K562 (cell line): ENCODE data around the gene KRT36. TPM values are rescaled to one million over a fixed set of nuclear protein-coding genes. Genes with fewer than 3 reads are reported as not detected.

ENCODE experiments used
- ATAC-seq: fragments of 200-7000 bp; cut with Tn5 transposase; 3 replicates; pipeline ENCODE4 v1.9.1; 2020; ENCODE audit warnings: moderate library complexity
- BruUV-seq: library from RNA; stranded (reverse); fragments of 400-500 nt; replicated peaks from 2 replicates; lab custom pipeline; 2021; lab: Mats Ljungman, UMichigan
- CTCF ChIA-PET: fragments of 300-600 bp; formaldehyde crosslinking; extraction: SDS; loops from one replicate; lab custom pipeline; 2021; ENCODE audit warnings: low intra/inter-chr PET ratio; lab: Yijun Ruan, JAX
- POLR2A ChIA-PET: fragments of 300-600, 350-650 bp; sonication (Branson Sonifier 250); formaldehyde crosslinking; extraction: SDS; loops from one replicate; lab custom pipeline; 2021; ENCODE audit warnings: antibody characterized with exemption, inconsistent platforms; lab: Yijun Ruan, JAX
- DNase-seq, 4 experiments: peaks; one replicate each; pipeline versions ENCODE4 v3.0.0 to v3.0.0-alpha.2; 2011 to 2018; ENCODE audit warnings: low spot score in 3 of 4, mixed read lengths in 3 of 4; ENCODE audit errors: extremely low read depth in 1 of 4
- FAIRE-seq: peaks from 2 replicates; lab custom pipeline; 2011; peaks lifted over from hg19 to GRCh38; lab: Jason Lieb, UNC
- H2AFZ ChIP-seq: 2 replicates; pipeline ENCODE4 v1.6.0; 2011; ENCODE audit warnings: low read depth, low read length, control low read depth, inconsistent platforms
- H3K27ac ChIP-seq: fragments of 200-600 bp; 3 replicates; pipeline ENCODE4 v1.8.0; 2011; ENCODE audit warnings: low read depth, mild to moderate bottlenecking, control low read depth, inconsistent platforms, low read length, moderate library complexity, mixed read lengths; ENCODE audit errors: extremely low read depth
- H3K27me3 ChIP-seq, 2 experiments: fragments of 300-600 bp in 1 of 2; 2 replicates in 1 of 2; 3 replicates in 1 of 2; pipeline versions ENCODE4 v1.6.0 to v1.8.0; 2011; ENCODE audit warnings: inconsistent platforms in 2 of 2, low read length in 2 of 2, mild to moderate bottlenecking in 1 of 2, mixed read lengths in 1 of 2, moderate library complexity in 1 of 2; ENCODE audit not compliant: control insufficient read depth in 2 of 2, insufficient read depth in 2 of 2
- H3K36me3 ChIP-seq: fragments of 300-600 bp; 3 replicates; pipeline ENCODE4 v1.8.0; 2011; ENCODE audit warnings: mild to moderate bottlenecking, low read length, inconsistent platforms; ENCODE audit not compliant: control insufficient read depth, insufficient read depth
- H3K4me1 ChIP-seq, 2 experiments: fragments of 200-600 bp in 1 of 2; replicated peaks in 1 of 2; 2 replicates in 1 of 2; 3 replicates in 1 of 2; pipeline versions ENCODE4 v1.5.1 to v1.8.0; 2011; ENCODE audit warnings: inconsistent platforms in 2 of 2, low read length in 2 of 2, mild to moderate bottlenecking in 1 of 2, mixed read lengths in 1 of 2, moderate library complexity in 1 of 2; ENCODE audit not compliant: control insufficient read depth in 2 of 2, insufficient read depth in 2 of 2
- H3K4me2 ChIP-seq: 2 replicates; pipeline ENCODE4 v1.6.1; 2011; ENCODE audit warnings: low read length, control low read depth, inconsistent platforms, mixed read lengths; ENCODE audit not compliant: insufficient read depth
- H3K4me3 ChIP-seq: fragments of 200-600 bp; sonication (generic), shearing (Covaris generic); 2 replicates; pipeline ENCODE4 v1.5.1; 2016; ENCODE audit warnings: control low read depth, inconsistent platforms
- H3K79me2 ChIP-seq: fragments of 200-600 bp; 3 replicates; pipeline ENCODE4 v1.8.0; 2011; ENCODE audit warnings: low read length, inconsistent platforms; ENCODE audit not compliant: control insufficient read depth, insufficient read depth
- H3K9ac ChIP-seq, 2 experiments: 2 replicates each; pipeline versions ENCODE4 v1.6.0 to v1.6.1; 2011; ENCODE audit warnings: low read depth in 2 of 2, low read length in 2 of 2, control low read depth in 1 of 2, inconsistent platforms in 1 of 2, mild to moderate bottlenecking in 1 of 2, mixed read lengths in 1 of 2; ENCODE audit not compliant: insufficient read depth in 1 of 2
- H3K9me1 ChIP-seq: one replicate; pipeline ENCODE4 v1.6.0; 2011; ENCODE audit warnings: inconsistent platforms, mild to moderate bottlenecking, low read length, moderate library complexity; ENCODE audit not compliant: control insufficient read depth, insufficient read depth
- H3K9me3 ChIP-seq: replicated peaks from 2 replicates; pipeline ENCODE4 v1.5.1; 2011; ENCODE audit warnings: low read depth, low read length, inconsistent platforms; ENCODE audit not compliant: control insufficient read depth, insufficient read depth
- H4K20me1 ChIP-seq: replicated peaks from 2 replicates; pipeline ENCODE4 v1.6.1; 2011; ENCODE audit warnings: low read length, inconsistent platforms, mixed read lengths; ENCODE audit not compliant: control insufficient read depth, insufficient read depth
- ASH1L ChIP-seq: fragments of 450-650 bp; IDR thresholded peaks from 2 replicates; pipeline ENCODE4 v1.6.1; 2018; ENCODE audit warnings: borderline replicate concordance, mild to moderate bottlenecking, low read depth; ENCODE audit not compliant: partially characterized antibody
- POLR3G ChIP-seq: IDR thresholded peaks from 2 replicates; pipeline ENCODE4 v1.6.1; 2011; ENCODE audit not compliant: insufficient read length, insufficient replicate concordance; ENCODE audit errors: extremely low read depth
- POU5F1 ChIP-seq: fragments of 150-350 bp; IDR thresholded peaks from 2 replicates; pipeline ENCODE4 v1.6.1; 2014; ENCODE audit warnings: borderline replicate concordance, low read length, low read depth, mild to moderate bottlenecking; ENCODE audit not compliant: partially characterized antibody
- RBFOX2 ChIP-seq: fragments of 200-400 bp; formaldehyde crosslinking; IDR thresholded peaks from 2 replicates; pipeline ENCODE4 v1.6.1; 2017; ENCODE audit warnings: low read depth, mild to moderate bottlenecking, low read length, moderate library complexity
- RFX7 ChIP-seq: fragments of 250-450 bp; sonication (Bioruptor Pico); IDR thresholded peaks from 2 replicates; pipeline ENCODE4 v1.5.1; 2021; ENCODE audit warnings: mild to moderate bottlenecking
- STAT6 ChIP-seq: sonication (generic); formaldehyde crosslinking; IDR thresholded peaks from 2 replicates; pipeline ENCODE4 v1.8.1; 2023; ENCODE audit warnings: mild to moderate bottlenecking, missing genetic modification reagents
- whole genome bisulfite sequencing: fragments of 100-300 bp; shearing (Covaris generic); methylation state at CpG from one replicate; pipeline ENCODE4 v1.1.6; 2016; ENCODE audit warnings: low coverage, mixed read lengths; ENCODE audit not compliant: insufficient coverage; ENCODE audit errors: missing lambda C conversion rate; 5-methylcytosine and 5-hydroxymethylcytosine counted together
- in situ Hi-C: fragments of 300-500 bp; cut with MboI; formaldehyde crosslinking; loops from 4 replicates; pipeline ENCODE4 v1.15.0; 2018; ENCODE audit warnings: inconsistent platforms, mixed read lengths
- intact Hi-C: fragments of 100-400 bp; cut with micrococcal nuclease; formaldehyde crosslinking; loops from 2 replicates; pipeline ENCODE4 v1.14.2; 2022
- polyA plus RNA-seq, 8 experiments: library from polyadenylated mRNA; depleted of rRNA in 4 of 8; stranded (reverse) in 5 of 8; unstranded in 3 of 8; fragments of >200 nt; fragmentation: Nextera tagmentation in 2 of 8; fragmentation: Illumina TruSeq in 1 of 8; extraction: Ambion mirVana in 2 of 8; extraction: Trizol in 1 of 8; gene quantifications; 2 replicates each; pipeline versions ENCODE4 v1.2.1 to v1.2.3, GENCODE V29; 2011 to 2014; ENCODE audit warnings: inconsistent platforms in 1 of 8, missing spikeins in 1 of 8
- total RNA-seq, 7 experiments: library from RNA; depleted of rRNA in 6 of 7; stranded (reverse); fragments of >200 nt in 6 of 7; fragmentation: Illumina TruSeq in 2 of 7; extraction: Trizol in 2 of 7; gene quantifications; 2 replicates each; pipeline versions ENCODE4 v1.2.1 to v1.2.3, GENCODE V29; 2011 to 2021; ENCODE audit warnings: low replicate concordance in 1 of 7
- TF ChIP-seq, protein P1 (sequence below): sonication (generic); IDR thresholded peaks from 2 replicates; pipeline ENCODE4 v1.6.1; 2016
- TF ChIP-seq, protein P2 (sequence below): fragments of 450-650 bp; IDR thresholded peaks from 2 replicates; pipeline ENCODE4 v1.6.1; 2016

KRT36 gene
- total and polyA plus RNA-seq, 9 of the 15 experiments (the other 6 are each of a cell fraction or from before 2014, with no cell fraction given) = 0.04 TPM; not detected in 8

- no peak for TF ChIP-seq POLR3G
- no peak for TF ChIP-seq RFX7
- TF ChIP-seq, all 486 proteins: peak for 32
Measured at GRCh38 chr17:41527063-41528023, 37.6 kb upstream of the KRT36 start (continued).

- Histone ChIP-seq H3K9me3 (no peaks in the 10 kb centered on the region), H3K36me3 (peaks cover 33% of the 10 kb centered on the region; the same call in 1 of the 3 replicates), H3K4me2 (no peak overlapping the region), H3K79me2 (peaks cover 32% of the 10 kb centered on the region), H2AFZ (no peak overlapping the region)
- no peak for FAIRE-seq
- CTCF ChIA-PET = no interaction called here
- TF ChIP-seq, protein P1, sequence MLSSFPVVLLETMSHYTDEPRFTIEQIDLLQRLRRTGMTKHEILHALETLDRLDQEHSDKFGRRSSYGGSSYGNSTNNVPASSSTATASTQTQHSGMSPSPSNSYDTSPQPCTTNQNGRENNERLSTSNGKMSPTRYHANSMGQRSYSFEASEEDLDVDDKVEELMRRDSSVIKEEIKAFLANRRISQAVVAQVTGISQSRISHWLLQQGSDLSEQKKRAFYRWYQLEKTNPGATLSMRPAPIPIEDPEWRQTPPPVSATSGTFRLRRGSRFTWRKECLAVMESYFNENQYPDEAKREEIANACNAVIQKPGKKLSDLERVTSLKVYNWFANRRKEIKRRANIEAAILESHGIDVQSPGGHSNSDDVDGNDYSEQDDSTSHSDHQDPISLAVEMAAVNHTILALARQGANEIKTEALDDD = no peak
- TF ChIP-seq ASH1L = no peak
- TF ChIP-seq RBFOX2 = 0 out of 2 replicates have a peak, but pooled peaks have one; percentile 5
- TF ChIP-seq, protein P2, sequence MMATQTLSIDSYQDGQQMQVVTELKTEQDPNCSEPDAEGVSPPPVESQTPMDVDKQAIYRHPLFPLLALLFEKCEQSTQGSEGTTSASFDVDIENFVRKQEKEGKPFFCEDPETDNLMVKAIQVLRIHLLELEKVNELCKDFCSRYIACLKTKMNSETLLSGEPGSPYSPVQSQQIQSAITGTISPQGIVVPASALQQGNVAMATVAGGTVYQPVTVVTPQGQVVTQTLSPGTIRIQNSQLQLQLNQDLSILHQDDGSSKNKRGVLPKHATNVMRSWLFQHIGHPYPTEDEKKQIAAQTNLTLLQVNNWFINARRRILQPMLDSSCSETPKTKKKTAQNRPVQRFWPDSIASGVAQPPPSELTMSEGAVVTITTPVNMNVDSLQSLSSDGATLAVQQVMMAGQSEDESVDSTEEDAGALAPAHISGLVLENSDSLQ = peak; percentile 13; the same call in 1 of the 2 replicates
- no peak for TF ChIP-seq POU5F1
- no peak for TF ChIP-seq STAT6 (CRISPR knock-in tag)
- TF ChIP-seq, all 486 proteins: peak for 2
- POLR2A ChIA-PET = interaction anchor here (0.6 to 1.2 kb wide), 2 partner anchors 18 to 698 kb away, joined by 3 to 4 read pairs; no protein-coding TSS in a partner anchor
- H3K4me3 ChIP-seq = no peak overlapping the region
- in situ Hi-C loops (no loop called here), intact Hi-C loops (no loop called here)
- H3K9ac ChIP-seq = no peak overlapping the region; a peak in 1 of 4 replicates
- no peaks in the 10 kb centered on the region for H3K9me1 ChIP-seq
- H4K20me1 ChIP-seq = no peaks in the 10 kb centered on the region; the same call in 1 of the 2 replicates
- no peaks in the 10 kb centered on the region for H3K27me3 ChIP-seq
- H3K4me1 ChIP-seq = peaks cover 41 to 88% of the 10 kb centered on the region in 2 experiments
- ATAC-seq (no peak), DNase-seq (no peak)
- WGBS = 94% methylated on average over 9 of the region's 11 CpGs
- no TSS peak for BruUV-seq
- no peak overlapping the region for H3K27ac ChIP-seq
Measured at GRCh38 chr17:41524261-41524660, 34.6 kb upstream of the KRT36 start.
